DND-41 (cell line): ENCODE results near the gene CD37.

Experiments
- ATAC-seq: fragments of 200-7000 bp; cut with Tn5 transposase; 3 replicates; pipeline ENCODE4 v1.9.1; 2021; ENCODE audit warnings: low read depth; ENCODE audit not compliant: insufficient read depth
- DNase-seq: peaks from one replicate; pipeline ENCODE4 v3.0.0-alpha.2; 2020
- H2AFZ ChIP-seq: 2 replicates; pipeline ENCODE4 v1.6.0; 2012; ENCODE audit warnings: low read depth, low read length
- H3K27ac ChIP-seq: 2 replicates; pipeline ENCODE4 v1.5.1; 2012; ENCODE audit warnings: low read length, inconsistent platforms
- H3K27me3 ChIP-seq: fragments of 200-600 bp; sonication (generic); 2 replicates; pipeline ENCODE4 v1.6.0; 2012; ENCODE audit warnings: low read length, mild to moderate bottlenecking, inconsistent platforms; ENCODE audit not compliant: insufficient read depth, poor library complexity
- H3K36me3 ChIP-seq: 2 replicates; pipeline ENCODE4 v1.5.1; 2012; ENCODE audit warnings: low read length, inconsistent platforms; ENCODE audit not compliant: insufficient read depth
- H3K4me1 ChIP-seq: 2 replicates; pipeline ENCODE4 v1.5.1; 2012; ENCODE audit warnings: mild to moderate bottlenecking, low read length; ENCODE audit not compliant: insufficient read depth
- H3K4me2 ChIP-seq: 2 replicates; pipeline ENCODE4 v1.6.0; 2012; ENCODE audit warnings: mild to moderate bottlenecking, moderate library complexity, low read length, inconsistent platforms; ENCODE audit not compliant: insufficient read depth
- H3K4me3 ChIP-seq, 2 experiments: fragments of 200-600 bp in 1 of 2; shearing (Covaris generic) in 1 of 2; 2 replicates each; pipeline ENCODE4 v1.5.1; 2012 to 2016; ENCODE audit warnings: inconsistent platforms in 2 of 2, low read length in 2 of 2, mild to moderate bottlenecking in 2 of 2, low read depth in 1 of 2, moderate library complexity in 1 of 2
- H3K79me2 ChIP-seq: 2 replicates; pipeline ENCODE4 v1.6.0; 2012; ENCODE audit warnings: low read length, inconsistent platforms; ENCODE audit not compliant: insufficient read depth
- H3K9ac ChIP-seq: 2 replicates; pipeline ENCODE4 v1.6.0; 2012; ENCODE audit warnings: low read depth, mild to moderate bottlenecking, inconsistent platforms, low read length, moderate library complexity
- H3K9me3 ChIP-seq: 2 replicates; pipeline ENCODE4 v1.5.1; 2012; ENCODE audit warnings: low read length, moderate library complexity, mild to moderate bottlenecking, inconsistent platforms; ENCODE audit not compliant: insufficient read depth, severe bottlenecking
- H4K20me1 ChIP-seq: 2 replicates; pipeline ENCODE4 v1.6.0; 2012; ENCODE audit warnings: low read length; ENCODE audit not compliant: insufficient read depth
- CTCF ChIP-seq: IDR thresholded peaks from 2 replicates; pipeline ENCODE4 v1.5.1; 2012; ENCODE audit warnings: borderline replicate concordance, low read length, moderate library complexity, mild to moderate bottlenecking; ENCODE audit not compliant: poor library complexity, severe bottlenecking; ENCODE audit errors: extremely low read depth
- EZH2 ChIP-seq: IDR thresholded peaks from 3 replicates; pipeline ENCODE4 v1.6.1; 2012; ENCODE audit warnings: borderline replicate concordance, low read depth, mild to moderate bottlenecking, moderate library complexity, low read length, inconsistent platforms; ENCODE audit not compliant: severe bottlenecking

The CD37 gene

DNA sequence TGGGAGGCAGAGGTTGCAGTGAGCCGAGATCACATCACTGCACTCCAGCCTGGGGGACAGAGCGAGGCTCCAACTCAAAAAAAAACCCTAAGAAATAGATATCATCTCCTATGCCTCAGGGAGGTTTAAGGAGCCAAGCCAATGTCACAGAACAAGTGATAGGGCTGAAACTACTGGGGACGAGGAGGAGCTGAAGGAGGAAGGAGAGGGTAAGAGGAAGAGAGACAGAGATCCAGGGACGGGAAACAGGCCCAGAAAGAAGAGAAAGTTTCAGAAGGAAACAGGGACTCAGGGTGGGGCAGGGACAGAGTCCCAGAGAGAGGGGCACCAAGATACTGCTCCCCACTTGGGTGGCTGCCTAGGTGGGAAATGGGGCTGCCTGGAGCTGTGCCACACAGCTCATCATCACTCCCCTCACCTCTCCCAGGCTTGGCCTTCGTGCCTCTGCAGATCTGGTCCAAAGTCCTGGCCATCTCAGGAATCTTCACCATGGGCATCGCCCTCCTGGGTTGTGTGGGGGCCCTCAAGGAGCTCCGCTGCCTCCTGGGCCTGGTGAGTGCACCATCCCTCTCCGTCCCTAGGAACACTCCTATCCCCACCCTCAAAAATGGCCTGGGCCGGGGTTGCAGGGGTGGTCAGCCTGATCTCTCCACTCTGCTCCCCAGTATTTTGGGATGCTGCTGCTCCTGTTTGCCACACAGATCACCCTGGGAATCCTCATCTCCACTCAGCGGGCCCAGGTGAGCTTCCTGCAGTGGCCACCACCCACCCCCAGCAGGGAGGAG is 1.5 kb downstream of the CD37 start:
- Histone ChIP-seq H3K79me2 (no peaks in the 10 kb centered on the region), H3K27me3 (no peaks in the 10 kb centered on the region), H3K4me1 (peaks cover 11% of the 10 kb centered on the region), H3K9me3 (no peaks in the 10 kb centered on the region), H3K36me3 (no peaks in the 10 kb centered on the region), H3K9ac (no peak overlapping the region), H3K4me3 (no peak overlapping the region), H4K20me1 (no peaks in the 10 kb centered on the region), H2AFZ (no peak overlapping the region), H3K4me2 (no peak overlapping the region), H3K27ac (no peak overlapping the region)
- TF ChIP-seq EZH2 (no peak), CTCF (no peak)
- DNase-seq: no peak
- no peak for ATAC-seq

- no peak overlapping the region for H3K4me2 ChIP-seq
- H3K79me2 ChIP-seq: no peaks in the 10 kb centered on the region
- peaks cover 11% of the 10 kb centered on the region for H3K4me1 ChIP-seq
- H3K36me3 ChIP-seq: no peaks in the 10 kb centered on the region
- TF ChIP-seq CTCF (no peak), EZH2 (no peak)
- H3K27ac ChIP-seq: no peak overlapping the region
- H3K27me3 ChIP-seq: no peaks in the 10 kb centered on the region
- H4K20me1 ChIP-seq: no peaks in the 10 kb centered on the region
- no peak for DNase-seq
- H2AFZ ChIP-seq: no peak overlapping the region
- ATAC-seq: no peak
- H3K9ac ChIP-seq: no peak overlapping the region
- no peaks in the 10 kb centered on the region for H3K9me3 ChIP-seq
- H3K4me3 ChIP-seq: no peak overlapping the region
These were observed 2.2 kb downstream of the CD37 start for GRCh38 chr19:49337267-49338022.

GRCh38 chr19:49338023-49338677 is 2.9 kb downstream of the CD37 start:
- H3K27me3 ChIP-seq: no peaks in the 10 kb centered on the region
- H4K20me1 ChIP-seq: no peaks in the 10 kb centered on the region
- DNase-seq (no peak), ATAC-seq (no peak)
- no peaks in the 10 kb centered on the region for H3K9me3 ChIP-seq
- no peak overlapping the region for H3K4me2 ChIP-seq
- H3K9ac ChIP-seq: no peak overlapping the region
- no peaks in the 10 kb centered on the region for H3K36me3 ChIP-seq
- H3K4me1 ChIP-seq: peaks cover 8% of the 10 kb centered on the region
- H3K4me3 ChIP-seq: no peak overlapping the region
- no peak overlapping the region for H2AFZ ChIP-seq
- TF ChIP-seq CTCF: no peak
- TF ChIP-seq EZH2: no peak
- H3K27ac ChIP-seq: no peak overlapping the region
- no peaks in the 10 kb centered on the region for H3K79me2 ChIP-seq
